OCI-LY3 (cell line): ENCODE data around the gene WDR90.

Experiments
- EZH2phosphoT487 ChIP-seq: fragments of 200-600 bp; shearing (Covaris generic); IDR thresholded peaks from 2 replicates; pipeline ENCODE4 v1.6.1; 2018; ENCODE audit warnings: antibody characterized with exemption, mixed run types, low read depth
- TF ChIP-seq, protein P1 (sequence below): fragments of 200-600, 300-600 bp; sonication (generic); IDR thresholded peaks from 2 replicates; pipeline ENCODE4 v1.5.1; 2014; ENCODE audit warnings: antibody characterized with exemption, low read length, low read depth

DNA sequence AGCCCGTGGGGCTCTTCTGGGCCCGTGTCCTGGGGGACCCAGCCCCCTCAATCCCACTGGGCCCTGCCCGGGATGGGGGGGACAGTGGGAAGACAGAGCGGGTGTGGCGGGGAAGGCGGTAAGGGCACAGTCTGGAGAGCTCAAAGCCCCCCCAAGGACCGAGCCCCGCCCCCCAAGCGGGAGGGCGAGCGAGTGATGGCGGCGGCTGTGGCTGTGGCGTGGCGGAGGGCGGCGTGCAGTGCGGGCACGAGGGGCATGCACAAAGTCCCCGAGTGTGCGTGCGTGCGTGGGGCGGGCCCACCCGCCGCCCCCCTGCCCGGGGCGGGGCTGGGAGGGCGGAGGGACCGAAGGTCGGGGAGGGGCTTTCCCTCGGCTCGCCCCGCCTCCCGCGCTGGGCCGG lies 44.6 kb downstream of the WDR90 start:
- TF ChIP-seq, protein P1, sequence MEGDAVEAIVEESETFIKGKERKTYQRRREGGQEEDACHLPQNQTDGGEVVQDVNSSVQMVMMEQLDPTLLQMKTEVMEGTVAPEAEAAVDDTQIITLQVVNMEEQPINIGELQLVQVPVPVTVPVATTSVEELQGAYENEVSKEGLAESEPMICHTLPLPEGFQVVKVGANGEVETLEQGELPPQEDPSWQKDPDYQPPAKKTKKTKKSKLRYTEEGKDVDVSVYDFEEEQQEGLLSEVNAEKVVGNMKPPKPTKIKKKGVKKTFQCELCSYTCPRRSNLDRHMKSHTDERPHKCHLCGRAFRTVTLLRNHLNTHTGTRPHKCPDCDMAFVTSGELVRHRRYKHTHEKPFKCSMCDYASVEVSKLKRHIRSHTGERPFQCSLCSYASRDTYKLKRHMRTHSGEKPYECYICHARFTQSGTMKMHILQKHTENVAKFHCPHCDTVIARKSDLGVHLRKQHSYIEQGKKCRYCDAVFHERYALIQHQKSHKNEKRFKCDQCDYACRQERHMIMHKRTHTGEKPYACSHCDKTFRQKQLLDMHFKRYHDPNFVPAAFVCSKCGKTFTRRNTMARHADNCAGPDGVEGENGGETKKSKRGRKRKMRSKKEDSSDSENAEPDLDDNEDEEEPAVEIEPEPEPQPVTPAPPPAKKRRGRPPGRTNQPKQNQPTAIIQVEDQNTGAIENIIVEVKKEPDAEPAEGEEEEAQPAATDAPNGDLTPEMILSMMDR: no peak
- TF ChIP-seq EZH2phosphoT487: no peak
